SW 1271 (cell line): ENCODE data around the gene YJEFN3.

Source experiments
- DNase-seq, 2 experiments: peaks; one replicate each; lab custom pipeline; 2025; lab: John Stamatoyannopoulos, UW

Gene YJEFN3

DNA sequence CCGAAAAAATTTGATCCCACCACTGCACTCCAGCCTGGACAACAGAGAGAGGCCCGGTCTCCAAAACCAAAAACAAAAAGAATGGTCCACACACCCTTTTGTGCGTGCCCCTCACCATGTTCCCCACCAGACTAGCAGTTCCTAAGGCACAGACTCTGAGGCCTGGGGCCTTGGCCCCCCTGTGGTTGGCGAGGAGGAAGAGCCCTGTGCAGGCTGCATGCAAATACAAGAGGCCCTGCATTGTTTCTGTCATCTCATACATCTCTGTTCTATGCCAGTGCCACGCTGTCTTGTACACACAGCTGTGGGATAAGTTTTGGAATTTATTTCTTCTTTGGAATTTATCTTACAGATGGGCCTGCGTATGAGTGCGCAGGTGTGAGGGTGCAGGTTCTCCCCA lies 4.7 kb upstream of the YJEFN3 start:
- no peak for DNase-seq

DNA sequence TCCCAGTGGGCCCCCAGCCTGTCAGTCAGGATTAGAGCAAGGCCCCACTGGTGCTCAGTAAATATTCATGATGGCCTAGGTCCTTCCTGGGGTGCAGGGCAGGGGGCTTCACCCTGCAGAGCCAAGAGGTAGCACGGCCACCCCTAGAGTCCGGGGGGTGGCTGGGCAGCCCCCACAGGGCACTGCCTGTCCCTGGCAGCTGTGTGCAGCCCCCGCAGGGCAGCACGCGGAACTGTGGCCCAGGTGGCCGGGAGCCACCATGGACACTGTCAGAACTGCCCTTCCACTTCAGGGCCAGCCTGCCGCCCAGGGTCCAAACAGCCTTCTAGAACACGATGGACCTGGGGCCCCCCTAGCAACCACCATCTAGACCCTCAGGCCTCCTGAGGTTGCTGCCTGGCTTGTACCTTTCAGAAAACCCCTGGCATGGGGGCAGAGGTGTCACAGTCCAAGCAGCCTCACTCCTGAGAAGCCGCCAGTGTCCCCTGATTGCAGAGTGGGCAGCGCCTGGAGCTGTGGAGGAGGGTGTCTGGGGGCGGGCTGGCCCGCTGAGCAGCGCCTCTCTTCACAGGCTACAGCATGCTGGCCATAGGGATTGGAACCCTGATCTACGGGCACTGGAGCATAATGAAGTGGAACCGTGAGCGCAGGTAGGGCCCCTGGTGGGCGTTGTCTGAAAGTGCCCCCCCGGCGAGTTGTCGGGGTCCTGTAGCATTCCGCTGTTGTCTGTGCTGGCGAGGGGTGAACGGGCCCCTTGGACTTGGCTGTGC lies 2.9 kb upstream of the YJEFN3 start:
- DNase-seq, result no peak

DNA sequence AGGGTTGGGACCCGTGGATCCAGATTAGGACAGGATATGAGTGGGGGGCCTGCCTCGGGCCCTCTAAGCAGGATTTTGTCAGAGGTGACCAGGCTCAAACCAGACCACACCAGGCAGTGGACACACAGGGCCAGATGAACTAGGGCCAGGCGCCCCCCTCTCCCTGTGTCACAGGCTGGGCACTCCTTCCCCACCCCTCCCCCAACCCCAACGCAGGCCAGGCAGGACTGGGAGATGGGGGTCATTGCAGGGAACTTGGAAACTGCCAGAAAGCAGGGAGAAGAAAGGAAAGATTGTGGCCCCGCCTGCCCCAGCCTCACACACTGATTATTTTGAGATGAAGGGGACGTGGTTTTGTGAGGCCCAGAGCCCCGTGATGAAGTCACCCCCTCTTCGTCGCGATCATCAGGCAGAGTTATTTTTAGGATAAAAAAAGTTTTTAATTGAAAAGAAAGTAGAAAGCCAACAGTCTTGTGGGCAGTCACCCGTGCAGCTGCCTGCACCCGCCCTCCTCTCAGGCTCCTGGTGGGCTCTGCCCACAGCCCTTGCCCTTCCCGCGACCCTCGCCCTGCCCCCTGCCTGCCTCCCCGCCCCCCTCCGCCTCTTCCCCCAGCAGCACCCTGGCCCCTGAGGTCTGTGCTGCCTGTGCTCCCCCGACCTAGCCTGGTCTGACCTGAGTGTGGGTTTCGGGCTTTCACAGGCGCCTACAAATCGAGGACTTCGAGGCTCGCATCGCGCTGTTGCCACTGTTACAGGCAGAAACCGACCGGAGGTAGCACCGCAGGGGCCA lies 1.9 kb upstream of the YJEFN3 start:
- no peak for DNase-seq

DNA sequence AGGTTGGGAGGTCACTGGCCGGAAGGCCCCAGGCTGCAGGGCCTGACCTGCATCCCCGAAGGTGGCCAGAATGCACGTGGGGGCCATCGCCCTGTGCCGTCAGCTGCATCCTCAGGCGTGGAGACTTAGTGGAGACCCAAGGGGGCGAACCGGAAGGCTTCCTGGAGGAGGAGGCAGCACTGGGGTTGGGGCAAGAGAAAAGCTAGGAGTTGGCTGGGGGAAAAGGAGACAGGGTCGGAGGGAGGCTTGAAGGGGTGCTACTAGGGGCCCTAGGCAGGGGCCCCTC lies 1.4 kb upstream of the YJEFN3 start:
- no peak for DNase-seq

DNA sequence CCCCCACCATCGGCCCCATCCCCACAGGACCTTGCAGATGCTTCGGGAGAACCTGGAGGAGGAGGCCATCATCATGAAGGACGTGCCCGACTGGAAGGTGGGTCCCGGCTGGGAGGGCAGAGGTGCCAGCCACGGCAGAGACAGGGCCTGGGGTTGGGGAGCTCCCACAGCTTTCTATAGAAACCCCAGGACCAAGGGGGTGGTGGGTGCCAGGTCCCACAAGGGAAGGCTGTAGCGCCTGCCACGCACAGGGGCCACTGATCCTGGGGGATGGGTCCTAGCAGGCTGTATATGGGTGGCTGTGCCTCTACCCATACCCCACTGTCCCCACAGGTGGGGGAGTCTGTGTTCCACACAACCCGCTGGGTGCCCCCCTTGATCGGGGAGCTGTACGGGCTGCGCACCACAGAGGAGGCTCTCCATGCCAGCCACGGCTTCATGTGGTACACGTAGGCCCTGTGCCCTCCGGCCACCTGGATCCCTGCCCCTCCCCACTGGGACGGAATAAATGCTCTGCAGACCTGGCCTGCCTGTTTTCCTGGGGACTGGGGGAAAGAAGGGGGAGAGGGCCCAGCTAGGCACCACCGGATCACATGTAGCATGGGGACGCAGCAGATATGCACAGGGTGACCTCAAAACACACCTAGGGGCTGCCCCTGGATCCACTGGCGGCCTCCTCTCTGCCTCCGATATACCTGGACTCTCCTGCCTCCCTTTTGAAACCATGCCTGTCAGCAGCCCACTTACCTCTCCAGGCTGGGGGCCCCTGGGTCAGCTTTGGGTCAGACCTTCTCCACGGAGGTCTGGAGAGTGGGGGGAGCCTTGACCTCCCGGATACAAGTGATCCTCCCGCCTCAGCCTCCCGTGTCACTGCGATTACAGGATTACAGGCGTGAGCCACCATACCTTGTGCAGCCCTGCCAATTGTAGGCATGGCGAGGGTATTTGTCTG lies 761 bp upstream of the YJEFN3 start:
- DNase-seq, result no peak

DNA sequence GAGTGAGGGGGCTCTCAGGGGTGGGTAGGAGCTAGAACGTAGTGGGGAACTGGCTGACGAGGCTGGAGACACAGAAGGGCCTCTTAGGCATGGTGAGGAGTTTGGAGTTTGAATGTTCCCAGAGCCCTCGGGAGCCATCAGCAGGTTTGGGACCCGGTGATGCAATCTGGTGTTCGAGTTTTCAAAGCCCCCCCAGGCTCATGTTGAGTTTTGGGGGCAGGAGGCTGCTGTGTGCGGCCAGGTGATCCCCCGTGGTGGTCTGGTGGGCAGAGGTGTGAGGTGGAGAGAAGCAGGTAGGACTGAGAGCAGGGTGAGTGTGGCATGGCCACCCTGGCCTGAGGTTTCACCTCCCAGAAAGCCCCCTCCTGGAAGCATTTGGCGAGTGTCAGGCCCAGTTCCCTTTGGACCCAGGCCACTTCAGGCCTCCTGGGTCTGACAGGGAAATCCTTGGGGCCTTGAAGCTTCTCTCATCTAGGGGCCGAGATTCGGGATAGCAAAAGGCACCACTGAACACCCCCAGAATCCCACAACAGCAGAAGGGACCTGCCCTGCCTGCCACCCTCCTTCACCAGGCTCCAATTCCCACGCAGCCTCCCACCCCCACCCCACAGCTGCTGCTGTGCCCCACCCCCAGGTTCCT lies 1.2 kb downstream of the YJEFN3 start:
- no peak for DNase-seq

DNA sequence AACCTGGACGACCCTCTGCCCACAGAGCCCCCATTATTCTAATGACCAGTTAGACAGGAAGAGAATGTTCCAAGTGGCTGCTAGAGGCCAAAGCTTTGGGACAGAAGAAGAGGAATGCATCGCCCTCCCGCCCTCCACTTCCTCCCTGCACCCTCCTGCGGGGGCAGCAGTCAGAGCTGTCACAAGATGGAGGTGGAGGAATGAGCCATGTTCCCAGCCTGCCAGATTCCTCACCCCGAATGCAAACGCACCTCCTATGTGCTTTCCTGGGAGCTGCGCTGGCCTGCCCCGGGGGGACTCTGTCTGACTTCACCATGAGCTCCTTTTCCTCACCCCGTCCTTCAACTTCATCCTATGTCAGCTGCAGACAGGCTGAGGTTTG lies 1.7 kb downstream of the YJEFN3 start:
- no peak for DNase-seq

DNA sequence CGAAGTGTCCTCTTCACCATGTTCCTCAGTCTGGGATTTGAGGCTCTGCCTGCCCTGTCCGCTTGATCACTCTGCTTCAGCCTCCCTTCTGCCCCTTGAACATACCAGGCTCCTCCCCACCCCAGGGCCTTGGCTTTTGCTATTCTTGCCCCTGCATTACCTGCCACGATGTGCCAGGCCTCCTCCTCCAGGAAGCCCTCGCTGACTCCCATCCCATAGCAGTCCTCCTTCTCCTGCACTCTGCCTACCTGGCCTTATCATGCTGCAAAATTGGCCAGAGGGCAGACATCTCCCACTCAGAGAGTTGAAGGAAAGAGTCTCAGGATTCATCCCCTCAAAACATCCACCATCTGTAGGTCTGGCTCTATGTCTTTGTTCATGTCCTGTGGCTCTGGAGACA lies 2.2 kb downstream of the YJEFN3 start:
- no peak for DNase-seq

DNA sequence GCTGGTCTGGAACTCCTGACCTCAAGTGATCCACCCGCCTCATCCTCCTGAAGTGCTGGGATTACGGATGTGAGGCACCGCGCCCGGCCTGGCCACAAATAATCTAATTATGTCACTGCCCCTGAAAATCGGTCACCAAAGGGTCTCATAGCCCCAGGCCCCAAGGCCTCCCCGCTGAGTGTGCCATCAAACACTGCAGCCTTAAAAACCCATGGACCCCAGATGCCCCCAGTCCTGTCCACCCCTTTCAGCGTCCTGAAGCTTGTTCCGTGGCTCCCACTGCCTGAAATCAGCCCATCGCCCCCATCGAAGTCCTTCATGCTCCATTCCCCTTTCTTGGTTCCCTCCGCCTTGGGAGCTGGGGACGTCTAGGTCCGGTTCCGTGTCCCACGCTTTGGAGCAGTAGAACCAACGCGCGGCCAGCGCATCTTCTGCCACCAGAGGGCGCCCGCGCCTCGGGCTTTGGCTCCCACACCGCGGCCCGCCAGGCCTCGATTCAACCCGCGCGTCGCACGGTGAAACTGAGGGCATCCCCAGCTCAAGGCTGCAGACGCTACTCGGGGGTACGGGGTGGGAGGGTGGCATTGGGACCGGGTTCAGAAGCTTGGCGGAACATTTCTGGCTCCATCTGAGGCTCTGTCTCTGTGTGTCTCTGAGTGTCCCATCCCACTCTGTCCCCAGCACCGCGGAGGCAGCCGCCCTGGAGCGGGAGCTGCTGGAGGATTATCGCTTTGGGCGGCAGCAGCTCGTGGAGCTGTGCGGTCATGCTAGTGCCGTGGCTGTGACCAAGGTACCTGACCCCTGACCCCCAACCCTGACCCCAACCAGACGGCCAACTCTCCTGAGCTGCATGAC lies 3.5 kb downstream of the YJEFN3 start:
- DNase-seq, result no peak

DNA sequence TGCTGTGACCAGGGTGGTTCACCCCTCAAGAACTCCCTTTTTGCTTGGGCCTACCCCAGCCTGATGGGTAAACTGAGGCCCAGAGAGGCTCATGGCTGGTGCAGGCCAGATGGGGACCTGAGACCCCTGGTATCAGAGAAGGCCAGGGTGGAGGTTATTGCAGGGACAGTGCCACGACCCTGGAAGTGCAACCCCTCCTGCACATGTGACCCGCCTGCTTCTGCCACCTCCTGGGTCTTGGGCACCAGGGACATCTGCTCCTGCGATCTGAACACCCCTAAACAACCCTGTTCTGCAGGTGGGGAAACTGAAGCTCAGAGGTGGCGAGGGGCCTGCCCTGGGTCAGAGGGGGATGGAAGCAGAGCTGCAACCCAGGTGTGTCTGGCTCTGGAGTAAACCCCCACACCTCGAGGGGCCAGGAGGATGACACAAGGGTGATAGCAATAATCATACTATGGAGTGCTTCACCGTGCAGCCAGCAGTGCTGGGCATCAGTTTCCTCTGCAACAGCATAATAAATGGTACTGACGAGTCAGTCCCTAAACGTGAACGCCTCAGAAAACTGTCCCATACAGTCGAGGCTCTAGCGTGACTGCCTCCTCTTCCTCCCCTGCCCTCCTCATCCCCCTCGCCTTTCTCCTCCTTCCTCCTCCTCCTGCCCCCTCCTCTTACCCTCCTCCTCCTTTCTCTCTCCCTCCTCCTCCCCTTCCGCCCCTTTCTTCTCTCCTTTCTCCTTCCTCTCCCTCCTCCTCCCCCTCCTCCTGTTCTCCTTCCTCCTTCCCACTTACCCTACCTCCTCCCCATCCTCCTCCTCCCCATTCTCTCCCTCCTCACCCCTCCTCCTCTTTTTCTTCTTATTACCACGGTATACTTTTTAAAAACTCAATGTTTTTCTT lies 4.3 kb downstream of the YJEFN3 start:
- DNase-seq, result no peak

DNA sequence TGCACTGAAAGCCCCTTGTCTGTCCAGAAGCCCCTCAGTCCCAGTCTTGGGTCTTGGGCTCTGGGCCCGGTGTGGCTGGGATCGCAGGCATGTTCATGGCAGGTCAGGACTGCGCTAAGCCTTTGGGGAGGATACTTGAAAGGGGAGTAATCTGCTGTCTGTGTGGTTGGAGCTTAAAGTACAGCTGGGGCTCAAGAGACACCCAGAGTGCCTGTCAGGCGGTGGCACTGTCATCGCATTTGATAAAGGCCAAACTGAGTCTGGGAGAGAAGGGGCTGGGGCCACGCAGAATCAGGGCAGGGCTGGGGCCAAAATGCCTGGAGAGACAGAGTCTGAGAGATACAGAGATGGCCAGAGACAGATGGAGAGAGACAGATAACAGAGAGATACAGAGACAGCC lies 5.1 kb downstream of the YJEFN3 start:
- DNase-seq, result no peak

DNA sequence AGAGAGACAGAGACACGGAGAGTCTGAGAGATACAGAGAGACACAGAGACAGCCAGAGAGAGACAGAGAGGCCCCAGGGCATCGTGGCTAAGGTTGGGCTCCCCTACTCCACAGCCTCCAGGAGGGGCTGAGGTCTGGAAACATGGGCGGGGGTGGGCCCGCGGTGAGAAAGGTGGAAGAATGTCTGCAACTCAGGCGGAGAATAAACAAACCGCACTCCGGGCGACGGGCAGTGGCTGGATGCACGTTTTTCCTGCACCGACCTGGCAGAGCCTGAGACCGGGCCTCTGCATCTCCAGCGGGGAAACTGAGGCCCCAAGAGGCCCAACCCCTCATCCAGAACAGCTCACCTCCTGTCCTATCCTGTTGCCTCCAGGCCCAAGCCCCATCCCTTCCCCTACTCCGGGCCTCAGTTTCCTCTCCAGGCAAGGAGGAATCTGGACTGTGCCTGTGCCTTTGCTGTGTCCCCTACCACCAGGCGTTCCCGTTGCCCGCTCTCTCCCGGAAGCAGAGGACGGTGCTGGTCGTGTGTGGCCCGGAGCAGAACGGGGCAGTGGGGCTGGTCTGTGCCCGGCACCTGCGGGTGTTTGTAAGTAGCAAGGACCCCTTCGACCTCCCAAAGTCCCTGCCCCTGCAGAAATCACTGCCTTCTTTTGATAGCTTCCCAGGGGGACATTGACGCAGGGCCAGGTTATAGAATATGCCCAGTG lies 6.0 kb downstream of the YJEFN3 start:
- DNase-seq, result no peak

DNA sequence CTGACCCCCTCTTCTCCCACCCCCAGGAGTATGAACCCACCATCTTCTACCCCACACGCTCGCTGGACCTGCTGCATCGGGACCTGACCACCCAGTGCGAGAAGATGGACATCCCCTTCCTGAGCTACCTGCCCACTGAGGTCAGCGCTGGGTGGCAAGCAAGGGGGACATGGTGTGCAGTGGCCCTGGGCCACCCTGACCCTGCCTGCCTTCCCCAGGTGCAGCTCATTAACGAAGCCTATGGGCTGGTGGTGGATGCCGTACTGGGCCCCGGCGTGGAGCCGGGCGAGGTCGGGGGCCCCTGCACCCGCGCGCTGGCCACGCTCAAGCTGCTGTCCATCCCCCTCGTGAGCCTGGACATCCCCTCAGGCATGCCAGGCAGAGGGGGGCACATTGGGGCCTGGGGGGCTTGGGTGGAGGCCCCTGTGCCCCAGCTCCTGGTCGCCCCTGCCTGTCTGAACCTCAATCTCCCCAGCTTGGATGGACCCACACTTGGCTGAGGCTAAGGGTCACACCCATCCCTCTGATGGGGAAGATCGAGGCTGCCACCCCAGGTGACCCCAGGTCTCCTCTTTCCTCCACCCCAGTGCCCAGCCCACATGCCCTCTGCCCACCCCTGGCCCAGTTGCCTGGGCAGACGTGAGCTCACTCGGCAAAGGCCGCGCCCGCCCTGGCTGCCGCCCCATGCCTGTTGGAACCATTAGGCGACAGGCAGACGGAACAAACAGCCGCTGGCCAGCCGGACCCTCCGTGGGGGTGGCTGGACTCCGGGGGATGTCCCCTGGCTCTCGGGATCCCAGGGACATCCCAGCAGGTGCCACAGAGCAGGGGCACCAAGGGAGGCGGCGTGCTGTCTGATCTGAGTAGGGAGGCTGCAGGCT lies 6.8 kb downstream of the YJEFN3 start:
- no peak for DNase-seq

DNA sequence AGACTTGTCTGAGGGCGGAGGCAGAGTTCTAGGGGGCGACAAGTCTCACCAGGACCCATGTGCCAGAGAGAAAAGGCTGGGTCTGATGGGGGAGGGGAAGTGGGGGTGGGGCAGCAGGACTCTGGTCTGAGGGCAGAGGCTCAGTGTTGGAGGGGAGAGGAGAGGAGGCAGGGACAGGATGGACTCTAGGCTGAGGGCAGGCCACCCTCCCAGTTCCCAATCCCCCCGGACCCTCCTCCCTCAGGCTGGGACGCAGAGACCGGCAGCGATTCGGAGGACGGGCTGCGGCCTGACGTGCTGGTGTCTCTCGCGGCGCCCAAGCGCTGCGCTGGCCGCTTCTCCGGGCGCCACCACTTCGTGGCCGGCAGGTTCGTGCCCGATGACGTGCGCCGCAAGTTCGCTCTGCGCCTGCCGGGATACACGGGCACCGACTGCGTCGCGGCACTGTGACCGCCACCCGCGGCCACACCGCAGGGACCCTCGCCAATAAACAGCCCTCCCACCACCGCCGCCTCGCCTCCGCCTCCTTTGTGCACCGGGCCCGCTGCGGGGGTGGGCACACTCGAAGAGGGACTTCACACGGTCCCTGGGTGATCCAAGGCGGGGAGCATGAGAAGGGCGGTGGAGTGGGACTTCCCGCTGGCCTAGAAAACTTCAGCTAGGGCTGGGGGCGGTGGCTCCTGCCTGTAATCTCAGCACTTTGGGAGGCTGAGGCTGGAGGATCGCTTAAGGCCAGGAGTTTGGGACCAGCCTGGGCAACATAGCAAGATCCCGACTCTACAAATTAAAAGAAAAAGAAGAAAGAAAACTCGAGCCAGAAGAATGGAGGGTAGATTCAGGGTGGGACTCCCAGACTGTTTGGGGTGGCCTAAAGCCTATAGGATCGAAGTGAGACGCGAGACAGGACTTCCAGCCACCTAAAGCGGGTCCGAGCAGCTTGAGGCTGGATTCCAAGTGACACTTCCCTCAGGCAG lies 8.7 kb downstream of the YJEFN3 start:
- no peak for DNase-seq

DNA sequence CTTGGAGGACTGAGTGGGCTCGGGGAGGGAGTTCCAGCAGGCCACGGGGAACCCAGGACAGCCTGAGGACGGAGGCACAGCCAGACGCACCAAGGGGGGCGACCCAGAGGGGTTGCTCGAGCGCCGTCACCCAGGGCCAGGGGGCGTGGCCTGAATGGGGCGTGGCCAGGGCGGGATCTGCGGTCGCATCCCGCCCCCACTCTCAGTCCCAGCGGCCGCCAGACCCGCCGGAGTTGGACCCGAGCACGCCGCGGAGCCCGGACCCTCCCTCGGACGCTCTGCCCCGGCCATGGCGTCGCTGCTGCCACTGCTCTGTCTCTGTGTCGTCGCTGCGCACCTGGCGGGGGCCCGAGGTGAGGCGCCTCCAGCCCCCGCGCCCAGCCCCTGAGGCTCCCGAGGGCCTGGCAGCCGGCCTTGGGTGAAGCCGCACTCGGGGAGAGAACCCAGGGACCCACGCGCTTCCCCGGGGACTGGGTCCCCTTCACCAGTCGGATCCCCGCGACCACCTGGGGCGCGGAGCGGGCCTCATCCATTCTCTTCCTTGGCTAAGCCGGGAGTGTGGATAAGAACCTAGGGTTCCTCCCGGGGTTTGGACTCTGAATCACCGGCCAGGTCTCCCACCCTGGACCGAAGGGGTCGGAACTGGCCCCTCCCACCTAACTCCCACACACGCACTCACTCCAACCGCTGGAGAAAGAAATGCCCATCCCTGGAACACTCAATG lies 9.5 kb downstream of the YJEFN3 start, which contains the start of gene CILP2:
CILP2 (plus strand) TSS at position 205 of the 724 bp plus-strand sequence; CDS start at position 290, 85 bp downstream.
- DNase-seq, result no peak

DNA sequence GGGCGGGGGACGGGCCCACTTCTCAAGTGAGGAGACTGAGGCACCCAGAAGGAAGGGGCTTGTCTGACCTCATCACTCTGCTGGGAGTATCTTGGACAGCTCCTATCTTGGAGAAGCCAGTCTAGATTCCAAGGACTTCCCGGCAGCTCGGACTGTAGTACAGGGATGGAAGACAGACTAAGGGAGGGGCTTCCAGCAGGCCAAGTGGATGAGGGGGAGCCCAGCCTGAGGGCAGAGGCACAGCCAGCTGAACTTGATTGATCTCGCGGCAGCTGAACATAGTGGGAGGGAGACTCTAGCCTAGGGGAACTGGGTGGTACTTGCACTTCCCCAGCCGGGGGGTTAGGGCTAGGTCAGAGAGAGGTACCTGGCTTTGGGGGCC lies 10.1 kb downstream of the YJEFN3 start:
- DNase-seq, result no peak

DNA sequence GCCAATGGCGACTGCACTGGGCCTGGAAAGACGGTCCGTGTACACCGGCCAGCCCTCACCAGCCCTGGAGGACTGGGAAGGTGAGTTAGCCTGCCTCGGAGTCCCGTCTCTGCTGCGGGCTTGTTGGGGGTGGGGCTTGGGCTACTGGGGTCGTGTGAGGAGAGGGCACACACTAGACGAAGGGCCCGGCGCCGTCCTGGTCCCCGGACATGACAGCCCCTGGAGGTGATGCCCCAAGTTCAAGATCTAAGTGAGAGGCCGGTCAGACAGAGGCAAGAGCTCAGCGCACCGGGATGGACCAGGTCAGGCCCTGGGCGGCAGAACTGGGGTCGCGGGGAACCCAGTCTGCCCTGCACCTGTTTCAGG lies 11.0 kb downstream of the YJEFN3 start:
- DNase-seq, result no peak
